ENCODE measurements around the gene RHOG. TPM values are rescaled to one million over a fixed set of nuclear protein-coding genes. Genes with fewer than 3 reads are reported as not detected.

Gene RHOG
- total and polyA plus RNA-seq, 9 of the 15 experiments (the other 6 are each of a cell fraction or from before 2014, with no cell fraction given), result 22.6 to 162 (median 80.3) TPM

DNA sequence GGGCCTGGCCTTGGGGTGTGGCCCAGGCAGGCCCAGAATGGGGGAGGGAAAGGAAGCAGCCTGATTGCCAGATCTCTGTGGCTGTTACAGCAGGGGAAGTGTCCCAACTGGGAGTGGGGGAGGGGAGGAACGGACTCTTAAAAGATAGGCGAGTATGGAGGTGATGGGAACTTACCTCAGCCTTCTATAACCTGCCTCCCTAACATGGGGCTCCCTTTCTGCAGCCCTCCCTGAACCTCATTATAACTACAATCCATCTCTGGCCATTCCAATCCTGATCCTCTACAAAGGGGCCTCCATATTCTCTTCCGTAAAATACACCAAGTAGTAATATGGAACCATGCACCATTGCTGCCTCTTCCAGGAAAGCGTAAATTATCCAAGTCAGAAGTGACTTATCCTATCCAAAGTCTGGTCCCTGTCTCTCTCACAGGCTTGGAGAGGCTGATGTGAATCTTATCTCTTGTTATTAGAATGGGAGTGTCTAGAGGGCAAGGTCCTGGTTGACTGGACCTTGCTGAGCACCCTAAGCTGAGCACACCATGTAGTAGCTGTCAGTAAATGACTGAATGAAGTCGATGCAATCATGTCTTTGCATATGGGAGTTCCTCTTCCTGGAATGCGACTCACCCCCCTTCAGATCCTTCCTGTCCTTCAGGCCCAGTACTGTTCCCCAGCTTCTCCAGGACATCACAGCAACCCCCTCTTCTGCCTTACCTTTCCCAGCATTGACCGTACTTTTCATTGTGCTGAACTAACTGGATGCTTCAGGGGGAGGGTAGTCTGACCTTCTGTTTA lies 5.9 kb downstream of the RHOG start (continued):
- TF ChIP-seq GTF2E2 (tag; IDR thresholded peaks at IDR 0.05) (no peak), FOS (IDR thresholded peaks at IDR 0.05; ENCODE audit: extremely low read depth, insufficient read length) (no peak), TCFL5 (CRISPR knock-in tag; conservative IDR thresholded peaks at IDR 0.05) (no peak), POLR2AphosphoS2 (IDR thresholded peaks at IDR 0.05; ENCODE audit: low read length) (no peak; the same call in 1 of the 2 replicates), ZNF12 (CRISPR knock-in tag; IDR thresholded peaks at IDR 0.05) (no peak), ARNT (IDR thresholded peaks at IDR 0.05) (peak in 1 of 2 experiments; percentile 49; a peak in 3 of 4 replicates), ELF4 (CRISPR knock-in tag; IDR thresholded peaks at IDR 0.05) (no peak), NFIX (CRISPR knock-in tag; IDR thresholded peaks at IDR 0.05; ENCODE audit: low read depth) (no peak), ZC3H8 (IDR thresholded peaks at IDR 0.05) (no peak; the same call in 1 of the 2 replicates), GTF2F1 (IDR thresholded peaks at IDR 0.05; ENCODE audit: low read depth, low read length) (no peak), RBM22 (IDR thresholded peaks at IDR 0.05; ENCODE audit: low read depth, low read length, poor library complexity, severe bottlenecking) (no peak), SRSF7 (optimal IDR thresholded peaks at IDR 0.05; ENCODE audit: low read depth, low read length) (no peak), ERF (CRISPR knock-in tag; IDR thresholded peaks at IDR 0.05) (no peak; the same call in 1 of the 2 replicates), ZFX (CRISPR knock-in tag; IDR thresholded peaks at IDR 0.05) (no peak; the same call in none of the 2 replicates), SIN3A (IDR thresholded peaks at IDR 0.05; ENCODE audit: borderline replicate concordance in 2 of 2, control insufficient read depth in 1 of 2, low read depth in 2 of 2, low read length in 2 of 2) (peak in 1 of 2 experiments; percentile 42; a peak in 2 of 4 replicates), BRD4 (IDR thresholded peaks at IDR 0.05) (no peak; the same call in 1 of the 2 replicates), FOXJ2 (tag; IDR thresholded peaks at IDR 0.05) (no peak), ZNF584 (CRISPR knock-in tag; IDR thresholded peaks at IDR 0.05; ENCODE audit: low read depth) (peak; percentile 59; the same call in 1 of the 2 replicates), KDM2B (CRISPR knock-in tag; IDR thresholded peaks at IDR 0.05) (no peak)
- TF ChIP-seq, protein P1, sequence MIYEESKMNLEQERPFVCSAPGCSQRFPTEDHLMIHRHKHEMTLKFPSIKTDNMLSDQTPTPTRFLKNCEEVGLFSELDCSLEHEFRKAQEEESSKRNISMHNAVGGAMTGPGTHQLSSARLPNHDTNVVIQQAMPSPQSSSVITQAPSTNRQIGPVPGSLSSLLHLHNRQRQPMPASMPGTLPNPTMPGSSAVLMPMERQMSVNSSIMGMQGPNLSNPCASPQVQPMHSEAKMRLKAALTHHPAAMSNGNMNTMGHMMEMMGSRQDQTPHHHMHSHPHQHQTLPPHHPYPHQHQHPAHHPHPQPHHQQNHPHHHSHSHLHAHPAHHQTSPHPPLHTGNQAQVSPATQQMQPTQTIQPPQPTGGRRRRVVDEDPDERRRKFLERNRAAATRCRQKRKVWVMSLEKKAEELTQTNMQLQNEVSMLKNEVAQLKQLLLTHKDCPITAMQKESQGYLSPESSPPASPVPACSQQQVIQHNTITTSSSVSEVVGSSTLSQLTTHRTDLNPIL (CRISPR knock-in tag; IDR thresholded peaks at IDR 0.05), result no peak
- TF ChIP-seq, protein P2, sequence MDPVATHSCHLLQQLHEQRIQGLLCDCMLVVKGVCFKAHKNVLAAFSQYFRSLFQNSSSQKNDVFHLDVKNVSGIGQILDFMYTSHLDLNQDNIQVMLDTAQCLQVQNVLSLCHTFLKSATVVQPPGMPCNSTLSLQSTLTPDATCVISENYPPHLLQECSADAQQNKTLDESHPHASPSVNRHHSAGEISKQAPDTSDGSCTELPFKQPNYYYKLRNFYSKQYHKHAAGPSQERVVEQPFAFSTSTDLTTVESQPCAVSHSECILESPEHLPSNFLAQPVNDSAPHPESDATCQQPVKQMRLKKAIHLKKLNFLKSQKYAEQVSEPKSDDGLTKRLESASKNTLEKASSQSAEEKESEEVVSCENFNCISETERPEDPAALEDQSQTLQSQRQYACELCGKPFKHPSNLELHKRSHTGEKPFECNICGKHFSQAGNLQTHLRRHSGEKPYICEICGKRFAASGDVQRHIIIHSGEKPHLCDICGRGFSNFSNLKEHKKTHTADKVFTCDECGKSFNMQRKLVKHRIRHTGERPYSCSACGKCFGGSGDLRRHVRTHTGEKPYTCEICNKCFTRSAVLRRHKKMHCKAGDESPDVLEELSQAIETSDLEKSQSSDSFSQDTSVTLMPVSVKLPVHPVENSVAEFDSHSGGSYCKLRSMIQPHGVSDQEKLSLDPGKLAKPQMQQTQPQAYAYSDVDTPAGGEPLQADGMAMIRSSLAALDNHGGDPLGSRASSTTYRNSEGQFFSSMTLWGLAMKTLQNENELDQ (CRISPR knock-in tag; IDR thresholded peaks at IDR 0.05; ENCODE audit: borderline replicate concordance), result no peak
- TF ChIP-seq, protein P3, sequence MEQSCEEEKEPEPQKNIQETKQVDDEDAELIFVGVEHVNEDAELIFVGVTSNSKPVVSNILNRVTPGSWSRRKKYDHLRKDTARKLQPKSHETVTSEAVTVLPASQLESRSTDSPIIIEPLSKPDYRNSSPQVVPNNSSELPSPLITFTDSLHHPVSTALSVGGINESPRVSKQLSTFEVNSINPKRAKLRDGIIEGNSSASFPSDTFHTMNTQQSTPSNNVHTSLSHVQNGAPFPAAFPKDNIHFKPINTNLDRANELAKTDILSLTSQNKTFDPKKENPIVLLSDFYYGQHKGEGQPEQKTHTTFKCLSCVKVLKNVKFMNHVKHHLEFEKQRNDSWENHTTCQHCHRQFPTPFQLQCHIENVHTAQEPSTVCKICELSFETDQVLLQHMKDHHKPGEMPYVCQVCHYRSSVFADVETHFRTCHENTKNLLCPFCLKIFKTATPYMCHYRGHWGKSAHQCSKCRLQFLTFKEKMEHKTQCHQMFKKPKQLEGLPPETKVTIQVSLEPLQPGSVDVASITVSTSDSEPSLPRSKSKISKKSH (CRISPR knock-in tag; IDR thresholded peaks at IDR 0.05), result no peak

All from K562 (cell line).